Urothelium cell line (cell line): ENCODE data around the gene KYNU.
"Not testable (repeated sequence)": the region's sequence is repeated elsewhere in the genome, so short reads cannot be mapped to it uniquely, and the experiment has no call there.

Source experiments
- DNase-seq: peaks from one replicate; pipeline ENCODE4 v3.0.0; 2011; ENCODE audit warnings: low spot score, mixed read lengths
- FAIRE-seq: peaks from 2 replicates; lab custom pipeline; 2011; peaks lifted over from hg19 to GRCh38; lab: Jason Lieb, UNC

KYNU gene

DNA sequence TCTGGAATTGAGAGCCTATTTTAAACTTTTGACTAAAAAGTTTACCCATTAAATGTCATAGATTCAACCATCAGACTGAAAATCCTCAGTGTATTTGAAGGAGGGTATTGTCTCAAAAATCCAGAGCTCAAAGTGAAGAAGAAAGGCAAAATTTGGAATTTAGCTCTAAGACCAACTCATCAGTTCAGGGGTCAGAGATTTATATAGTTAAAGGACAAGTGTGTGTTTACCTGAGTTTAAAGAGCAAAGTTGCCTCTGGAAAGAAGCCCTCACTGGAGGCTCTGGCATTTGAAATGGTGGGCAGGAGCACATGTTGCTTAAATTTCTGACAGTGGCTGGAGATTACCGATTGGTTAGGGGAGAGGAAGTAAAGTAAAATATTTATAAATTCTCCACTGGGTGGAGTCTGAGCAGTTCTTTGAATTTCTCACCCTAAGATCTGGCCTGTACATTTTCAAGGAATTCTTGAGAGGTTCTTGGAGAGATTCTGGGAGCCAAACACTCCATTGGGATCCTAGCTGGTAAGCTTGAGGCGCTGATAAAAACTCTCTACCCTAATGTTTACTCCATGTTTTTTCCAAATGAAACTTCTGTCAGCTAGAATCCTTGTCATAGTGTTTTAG is at the start of gene KYNU:
KYNU (plus strand) TSS at position 449 of the 623 bp plus-strand sequence. CDS start 7,704 bp downstream, outside the sequence.
- FAIRE-seq, result no peak
- DNase-seq, result no peak

DNA sequence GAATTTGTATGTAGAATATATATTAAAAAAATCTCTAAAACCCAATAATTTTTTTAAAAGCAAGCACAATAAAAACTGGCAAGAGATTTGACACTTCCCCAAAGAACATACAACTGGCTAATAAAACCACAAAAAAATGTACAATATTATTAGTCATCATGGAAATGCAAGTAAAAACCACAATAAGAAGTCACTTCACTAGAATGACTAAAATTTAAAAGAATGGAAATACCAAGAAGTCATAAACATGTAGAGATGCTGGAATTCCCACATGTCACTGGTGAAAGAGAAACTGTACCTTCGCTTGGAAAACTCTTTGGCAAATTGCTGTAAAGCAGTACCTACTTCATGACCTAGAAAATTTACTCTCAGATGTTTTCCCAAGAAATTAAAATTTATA is 43.4 kb upstream of the KYNU start:
- FAIRE-seq (no peak), DNase-seq (peak; percentile 18)

DNA sequence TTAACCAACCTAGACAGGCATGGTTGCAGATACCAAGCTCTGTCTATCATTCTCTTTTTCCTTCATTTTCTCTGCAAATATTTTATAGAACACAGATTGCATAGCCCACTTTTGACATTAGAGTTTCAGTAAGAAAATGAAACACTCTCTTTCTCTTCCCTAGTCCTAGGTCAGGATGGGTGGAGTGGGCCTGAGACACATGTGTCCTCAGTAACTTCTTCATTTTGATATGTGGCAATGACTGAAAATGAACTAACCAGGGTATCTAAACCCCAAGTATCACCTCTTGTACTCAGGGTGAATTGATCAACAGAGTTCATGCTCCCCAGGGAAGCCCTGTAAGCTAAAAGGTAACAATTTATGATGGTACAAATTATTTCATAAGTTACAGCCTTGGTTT is 37.0 kb upstream of the KYNU start:
- DNase-seq (no peak), FAIRE-seq (no peak)

DNA sequence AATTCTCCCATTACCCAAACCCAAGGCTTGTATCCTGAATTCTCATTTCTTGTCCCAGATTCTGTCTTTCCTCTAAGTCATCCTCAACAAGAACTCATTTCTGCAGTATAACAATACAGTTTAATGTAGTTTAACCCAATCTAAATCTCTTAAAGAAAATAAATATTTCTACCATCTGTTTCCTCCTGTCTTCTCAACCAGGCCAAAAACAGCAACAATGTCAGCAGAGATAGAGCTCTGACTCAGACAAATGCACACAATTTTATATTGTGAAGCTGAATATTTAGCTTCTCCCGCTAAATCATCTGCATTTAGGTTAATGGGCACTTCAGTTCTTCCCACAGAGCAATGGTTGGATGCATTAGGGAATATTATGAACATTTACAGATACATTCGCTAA is 35.7 kb upstream of the KYNU start:
- FAIRE-seq, result no peak
- no peak for DNase-seq

DNA sequence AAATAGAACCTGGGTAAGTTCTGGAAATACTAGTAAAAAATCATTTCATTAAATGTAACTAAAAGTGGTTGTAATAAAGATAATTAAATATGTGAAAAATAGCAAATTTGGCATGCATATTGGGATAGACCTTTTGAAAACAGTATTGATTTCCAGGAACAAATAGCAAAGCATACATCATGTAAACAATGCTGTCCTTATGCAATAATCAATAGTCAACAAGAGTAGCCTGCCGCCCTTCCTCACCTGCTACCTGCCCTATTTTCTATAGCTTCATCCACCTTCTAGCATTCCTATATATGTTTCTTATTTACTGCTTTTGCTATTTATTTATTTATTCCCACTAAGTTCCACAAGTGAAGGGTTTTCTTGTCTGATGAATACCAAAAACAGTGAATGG is 35.1 kb upstream of the KYNU start:
- no peak for FAIRE-seq

DNA sequence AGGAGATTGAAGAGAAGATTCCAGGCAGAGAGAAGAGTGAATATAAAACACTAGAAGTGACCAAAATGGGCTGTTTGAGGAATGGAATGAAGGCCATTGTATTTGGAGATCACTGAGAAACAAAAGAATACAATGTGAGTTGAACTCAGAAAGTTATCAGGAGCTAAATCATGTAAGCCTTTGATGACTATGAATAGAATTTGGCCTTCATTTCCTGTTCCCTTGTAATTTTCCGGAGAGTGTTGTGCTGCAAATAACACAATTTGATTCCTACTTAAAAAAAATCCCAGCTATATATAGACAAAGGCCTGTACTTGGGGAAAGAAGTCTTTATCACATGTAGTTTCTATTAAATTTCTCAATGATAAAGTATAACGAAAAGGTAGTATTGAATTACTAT is 33.7 kb upstream of the KYNU start:
- FAIRE-seq, result no peak
- DNase-seq, result no peak

More for the DNA sequence above, 35.1 kb upstream of the KYNU start:
- DNase-seq, result no peak

DNA sequence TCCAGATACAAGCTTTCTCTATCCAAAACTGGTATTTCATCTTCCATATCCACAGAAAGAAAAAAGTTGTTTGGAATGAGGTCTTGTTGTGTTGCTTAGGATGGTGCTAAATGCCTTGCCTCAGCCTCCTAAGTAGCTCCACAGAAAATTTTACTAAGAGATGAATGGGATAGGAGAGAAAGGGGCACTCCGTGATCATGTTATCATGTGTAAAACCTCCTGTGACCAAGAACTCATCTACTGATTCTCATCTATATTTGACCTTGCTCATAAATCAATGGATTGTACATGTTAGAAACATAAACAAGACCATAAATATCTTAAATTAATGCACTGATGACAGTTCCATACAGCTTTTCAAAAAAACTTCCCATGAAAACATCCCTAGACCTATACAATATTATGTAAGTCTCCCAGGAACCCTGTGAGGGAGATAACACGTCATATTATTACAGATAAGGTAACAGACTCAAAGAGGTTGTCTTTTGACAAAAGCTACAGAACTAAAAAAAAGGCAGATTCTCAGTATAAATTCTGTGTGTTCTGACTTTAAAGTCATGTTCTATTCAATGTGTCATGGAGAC is 29.3 kb upstream of the KYNU start:
- FAIRE-seq (no peak), DNase-seq (no peak)

DNA sequence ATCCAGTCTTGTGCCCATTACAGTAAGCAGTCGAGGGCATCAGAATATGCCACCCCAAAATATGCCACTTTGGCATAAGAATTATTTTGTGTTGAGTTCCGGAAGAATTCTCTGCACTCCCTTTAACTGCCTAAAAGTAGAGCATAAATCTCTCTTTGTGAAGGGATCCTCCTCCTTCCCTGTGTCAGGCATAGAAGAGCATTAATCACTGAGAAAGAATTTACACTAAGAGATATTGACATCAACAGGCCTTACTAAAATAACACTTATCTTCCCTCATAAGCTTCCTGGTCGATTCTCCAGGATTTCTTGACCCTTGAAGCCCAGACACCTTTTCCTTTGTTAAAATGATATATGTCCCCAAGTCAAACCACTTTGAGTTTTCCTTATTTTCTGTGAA is 27.6 kb upstream of the KYNU start:
- DNase-seq (peak; percentile 6), FAIRE-seq (no peak)

DNA sequence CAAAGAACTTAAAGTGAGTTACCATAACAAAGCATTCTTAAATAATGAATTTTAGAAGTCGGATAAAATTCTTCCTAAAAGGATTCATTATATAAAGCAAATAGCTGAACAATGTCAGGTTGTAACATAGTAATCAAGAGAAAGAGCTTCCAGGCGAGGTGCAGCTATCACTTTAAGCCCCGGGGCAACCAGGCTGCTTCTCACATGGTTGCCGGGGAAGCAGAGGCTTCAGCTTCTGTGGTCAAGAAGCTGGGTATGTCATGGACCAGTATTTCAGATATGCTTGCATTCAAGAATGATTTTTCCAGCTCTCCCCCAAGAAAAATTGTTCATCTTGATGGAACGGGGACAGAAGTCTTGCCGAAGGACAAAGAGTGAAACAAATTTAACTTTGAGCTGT is 23.6 kb upstream of the KYNU start:
- FAIRE-seq (no peak), DNase-seq (no peak)

DNA sequence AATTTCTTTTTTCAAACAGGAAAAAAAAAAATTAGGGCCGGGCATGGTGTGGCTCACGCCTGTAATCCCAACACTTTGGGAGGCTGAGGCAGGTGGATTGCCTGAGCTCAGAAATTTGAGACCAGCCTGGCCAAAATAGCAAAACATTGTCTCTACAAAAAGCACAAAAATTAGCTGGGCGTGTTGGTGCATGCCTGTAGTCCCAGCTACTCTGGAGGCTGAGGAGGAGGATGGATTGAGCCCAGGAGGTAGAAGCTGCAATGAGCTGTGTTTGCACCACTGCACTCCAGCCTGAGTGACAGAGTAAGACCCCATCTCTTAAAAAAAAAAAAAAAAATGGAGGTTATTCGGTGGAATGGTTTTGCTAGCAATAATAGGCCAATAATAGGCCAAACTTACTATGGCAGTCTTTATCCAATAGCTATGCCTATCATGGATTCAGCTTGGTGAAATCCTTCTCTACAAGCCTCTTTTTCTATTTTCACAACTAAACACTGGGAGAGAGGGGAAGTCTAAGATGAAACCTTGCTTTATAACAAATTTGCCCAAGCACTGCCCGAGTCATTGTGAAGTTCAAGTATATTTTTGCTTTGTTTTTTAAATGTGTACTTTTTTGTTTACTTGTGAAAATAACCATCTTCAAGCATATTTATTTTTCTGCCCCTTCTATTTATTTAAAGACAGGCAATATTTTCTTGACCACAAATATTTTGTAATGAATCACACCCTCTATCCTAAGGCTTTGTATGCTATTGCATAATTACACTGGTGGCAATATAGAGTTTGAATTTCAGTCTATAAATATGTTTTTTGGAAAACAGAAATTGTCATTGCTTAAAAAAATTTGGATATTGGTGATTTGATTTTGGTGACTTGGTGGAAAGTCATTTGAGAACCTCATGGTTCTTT is 20.0 kb upstream of the KYNU start:
- FAIRE-seq (no peak), DNase-seq (no peak)

DNA sequence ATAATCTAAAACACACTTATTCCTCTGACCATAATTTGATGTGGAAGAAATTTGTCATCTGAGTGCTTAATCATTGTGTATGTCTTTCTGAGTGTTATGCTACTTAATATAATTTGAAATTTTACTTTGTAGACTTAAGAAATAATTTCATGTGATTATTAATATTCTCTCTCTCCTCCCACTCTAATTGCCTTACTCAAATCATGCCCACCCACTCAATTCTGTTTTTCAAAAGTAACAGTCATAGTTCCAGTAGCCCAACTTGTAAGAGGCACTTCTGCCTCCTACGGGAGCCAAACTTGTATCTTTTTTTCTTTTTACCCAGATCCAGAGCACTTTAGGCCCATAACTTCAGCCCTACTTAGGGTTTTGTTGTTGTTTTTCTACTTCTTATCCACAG is 18.5 kb upstream of the KYNU start:
- FAIRE-seq, result no peak
- DNase-seq, result no peak

DNA sequence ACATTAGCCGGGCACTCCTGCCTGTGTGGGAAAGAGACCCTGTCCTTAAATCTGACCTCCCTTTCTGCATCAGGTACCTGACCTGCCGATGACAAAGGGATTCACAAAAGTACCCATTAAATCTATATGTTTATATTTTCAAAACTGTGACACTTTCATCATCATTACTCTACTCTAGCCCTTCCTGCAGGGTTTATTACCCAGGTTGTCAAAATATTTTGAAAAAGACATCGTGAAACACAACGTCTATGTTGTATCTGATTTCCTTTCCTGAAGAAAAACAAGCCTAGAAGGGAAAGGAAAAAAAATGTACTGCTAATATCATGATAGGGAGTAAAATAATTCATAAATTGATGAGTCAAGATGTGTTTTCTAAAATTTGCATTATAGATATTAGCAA is 15.2 kb upstream of the KYNU start:
- FAIRE-seq, result no peak

DNA sequence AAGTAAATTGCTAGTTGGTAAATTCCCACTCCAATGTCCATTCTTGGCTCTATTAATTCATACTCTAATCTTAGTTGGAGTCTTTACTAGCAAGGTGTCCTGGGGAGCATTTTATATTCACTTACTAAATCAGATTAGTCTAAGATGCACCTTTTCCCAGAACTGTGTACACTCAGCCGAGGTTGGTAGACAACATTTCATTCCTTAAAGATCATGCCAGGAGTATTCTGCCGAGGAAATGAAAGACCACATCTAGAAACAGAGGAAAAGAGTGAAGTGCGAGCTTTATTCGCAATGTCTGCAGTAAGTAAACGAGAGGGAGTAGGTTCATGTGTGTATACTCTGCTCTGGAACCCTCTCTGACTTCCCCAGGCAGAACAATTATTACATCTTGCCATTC is 14.6 kb upstream of the KYNU start:
- FAIRE-seq (no peak), DNase-seq (no peak)

More for the DNA sequence above, 15.2 kb upstream of the KYNU start:
- DNase-seq, result no peak

DNA sequence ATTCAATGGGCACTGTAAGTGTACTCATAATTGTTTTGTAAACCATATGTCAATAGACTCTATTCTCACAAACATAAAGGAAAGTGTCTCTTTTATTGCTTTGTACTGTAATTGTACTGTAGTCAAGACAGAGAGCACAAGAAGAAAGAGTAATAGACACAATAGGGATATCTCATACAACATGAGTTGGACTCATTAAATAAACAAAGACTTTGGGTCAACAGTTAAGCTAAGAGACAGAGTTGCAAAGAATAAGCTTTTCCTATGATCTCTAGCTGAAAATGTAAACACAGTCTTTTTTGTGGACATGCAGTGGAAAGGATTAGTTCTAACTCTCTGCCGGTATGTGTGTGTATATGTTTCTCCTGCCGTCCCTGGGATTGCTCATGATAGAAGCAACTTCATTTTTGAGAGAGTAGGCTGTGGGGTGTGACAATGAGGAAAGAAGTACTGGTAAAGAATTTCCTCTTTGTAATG is 13.9 kb upstream of the KYNU start:
- FAIRE-seq (no peak), DNase-seq (no peak)

DNA sequence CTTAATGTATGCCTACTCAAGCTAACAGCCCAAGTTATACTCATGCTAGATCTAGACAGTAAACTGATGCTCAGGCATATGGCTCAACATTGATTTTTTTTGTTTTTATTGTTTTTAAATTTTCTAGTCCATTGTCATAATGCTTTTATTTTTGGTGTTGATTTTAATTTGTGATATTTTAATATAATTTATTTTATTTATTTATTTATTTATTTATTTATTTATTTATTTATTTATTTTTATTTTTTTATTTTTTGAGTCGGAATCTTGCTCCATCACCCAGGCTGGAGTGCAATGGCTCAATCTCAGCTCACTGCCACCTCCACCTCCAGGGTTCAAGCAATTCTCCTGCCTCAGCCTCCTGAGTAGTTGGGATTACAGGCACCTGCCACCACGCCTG is 12.9 kb upstream of the KYNU start:
- not testable (repeated sequence) for FAIRE-seq, DNase-seq

DNA sequence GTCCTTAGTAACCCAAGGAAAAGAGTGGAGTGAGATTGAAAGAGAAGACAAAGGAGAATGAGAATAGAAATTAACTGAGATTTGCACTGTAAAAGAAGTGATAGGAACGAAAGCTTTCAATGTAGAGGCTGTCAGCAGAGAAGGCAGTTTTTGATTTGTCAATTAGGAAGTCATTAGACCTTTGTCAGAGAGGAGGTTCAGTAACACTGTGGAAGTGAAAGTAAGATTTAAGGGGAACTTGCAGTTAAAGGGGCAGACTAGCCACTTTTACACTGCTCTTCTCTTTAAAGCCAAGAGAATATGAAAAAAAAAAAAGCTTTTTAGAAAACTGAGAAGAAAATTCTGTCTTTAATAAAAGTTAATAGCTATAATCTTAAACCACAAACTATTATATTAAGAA is 11.5 kb upstream of the KYNU start:
- no peak for FAIRE-seq
- DNase-seq, result no peak

DNA sequence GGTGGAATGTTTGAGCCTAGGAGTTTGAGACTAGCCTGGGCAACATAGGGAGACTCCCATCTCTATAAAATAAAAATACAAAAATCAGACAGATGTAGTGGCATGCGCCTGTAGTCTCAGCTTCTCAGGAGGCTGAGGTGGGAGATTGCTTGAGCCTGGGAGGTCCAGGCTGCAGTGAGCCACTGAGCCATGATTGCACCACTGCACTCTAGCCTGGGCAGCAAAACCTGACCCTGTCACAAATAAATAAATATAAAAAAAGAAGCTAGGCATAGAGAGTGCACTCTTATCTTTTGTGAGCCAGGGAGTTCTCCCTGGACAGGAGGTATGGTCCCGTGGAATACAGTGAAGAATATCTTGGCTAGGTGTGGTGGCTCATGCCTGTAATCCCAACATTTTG is 11.0 kb upstream of the KYNU start:
- no peak for FAIRE-seq

DNA sequence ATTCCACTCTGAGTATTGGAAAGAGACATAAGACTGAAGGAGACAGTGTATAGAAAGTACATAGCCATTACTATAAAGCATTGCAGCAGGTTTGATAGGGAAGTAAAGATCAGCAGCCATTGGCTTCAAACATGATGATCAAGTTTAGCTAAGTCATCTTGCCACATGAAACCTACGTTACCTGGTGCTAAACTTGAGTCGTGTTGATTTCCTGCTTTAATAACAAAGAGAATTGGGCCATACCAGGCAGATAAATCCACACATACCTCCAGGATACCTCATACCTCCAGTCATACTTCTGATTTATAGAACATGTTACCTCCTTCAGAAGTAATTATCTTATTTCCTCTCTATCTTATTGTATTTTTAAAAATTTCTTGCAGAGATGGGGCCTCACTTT is 10.3 kb upstream of the KYNU start:
- DNase-seq (no peak), FAIRE-seq (no peak)

More for the DNA sequence above, 11.0 kb upstream of the KYNU start:
- no peak for DNase-seq

DNA sequence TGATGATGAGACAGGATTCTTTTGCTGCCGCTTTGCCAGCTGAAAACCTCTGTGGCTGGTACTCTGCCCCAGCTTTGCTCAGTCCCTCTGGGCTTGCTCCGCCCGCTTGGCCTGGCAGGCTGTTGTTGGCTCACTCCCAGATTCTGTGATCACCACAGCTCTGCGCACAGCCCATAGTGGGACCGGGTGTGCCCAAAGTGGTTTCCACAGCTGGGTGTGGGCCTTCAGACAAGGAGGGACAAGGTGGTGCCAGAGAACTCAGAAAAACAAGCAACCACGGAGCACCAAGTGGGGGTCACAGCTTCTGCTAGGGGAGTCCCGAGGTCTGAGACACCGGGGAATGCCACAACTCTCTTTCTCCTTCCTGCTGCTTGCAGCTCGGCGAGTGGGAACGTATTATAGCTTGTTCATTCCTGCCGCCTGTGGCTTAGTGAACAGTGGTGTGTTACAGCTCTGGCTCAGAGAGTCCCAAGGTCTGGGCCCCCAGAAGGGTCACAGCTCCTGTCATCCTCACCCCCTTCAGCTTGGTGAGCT is 9.2 kb upstream of the KYNU start:
- FAIRE-seq, result no peak
- DNase-seq, result peak; percentile 70

DNA sequence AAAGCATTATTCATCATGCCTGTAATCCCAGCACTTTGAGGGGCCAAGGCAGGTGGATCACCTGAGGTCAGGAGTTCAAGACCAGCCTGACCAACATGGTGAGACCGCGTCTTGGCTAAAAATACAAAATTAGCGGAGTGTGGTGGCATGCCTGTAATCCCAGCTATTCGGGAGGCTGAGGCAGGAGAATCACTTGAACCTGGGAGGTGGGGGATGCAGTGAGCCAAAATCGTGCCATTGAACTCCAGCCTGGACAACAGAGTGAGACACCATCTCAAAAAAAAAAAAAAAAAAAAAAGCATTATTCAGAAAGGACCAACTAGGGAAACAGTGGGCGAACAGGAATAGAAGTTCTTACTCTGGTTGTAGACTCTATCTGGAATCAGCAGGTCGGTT is 8.4 kb upstream of the KYNU start:
- not testable (repeated sequence) for DNase-seq, FAIRE-seq

DNA sequence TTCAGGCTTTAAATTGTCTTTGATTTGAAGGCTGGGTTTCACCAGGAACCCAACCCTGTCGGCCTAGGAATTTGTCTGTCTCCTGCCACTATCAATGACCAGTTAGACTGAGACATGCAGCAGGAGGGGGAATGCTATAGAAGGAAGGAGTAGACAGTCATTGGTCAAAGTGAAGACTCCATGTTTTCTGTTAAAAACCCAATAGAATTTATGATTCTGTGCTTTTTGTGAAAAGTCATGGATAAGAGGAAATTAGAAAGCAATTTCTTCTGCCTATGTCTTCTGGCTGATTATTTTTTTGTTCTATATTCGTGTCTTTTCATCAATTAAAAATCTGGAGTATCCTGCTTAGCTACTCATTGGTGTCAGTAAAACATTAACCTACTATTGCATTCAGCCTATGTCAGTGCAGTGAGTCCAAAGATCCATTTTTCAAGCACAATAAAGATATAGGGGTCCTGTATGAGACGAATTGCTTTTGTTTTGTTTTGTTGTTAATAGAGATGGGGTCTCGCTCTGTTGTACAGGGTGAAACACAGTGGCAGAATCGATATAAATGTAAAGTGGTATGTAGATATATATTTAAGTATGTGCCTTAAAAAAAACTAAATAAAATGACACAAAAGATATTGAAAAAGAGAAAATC is 7.9 kb upstream of the KYNU start:
- no peak for FAIRE-seq
- no peak for DNase-seq
